Natural killer cell treated with Interleukin-12 subunit alpha and Interleukin-12 subunit beta and Interleukin-15 and Interleukin-18, amount 100 ng/mL, for 72 hours (primary cell): ENCODE measurements around the gene TIAM2. TPM values are rescaled to one million over a fixed set of nuclear protein-coding genes. Genes with fewer than 3 reads are reported as not detected.
"Not testable (repeated sequence)": the region's sequence is repeated elsewhere in the genome, so short reads cannot be mapped to it uniquely, and the experiment has no call there.

Experiments used
- ATAC-seq, 2 donors: fragments of 150-1000 bp; cut with Tn5 transposase in 1 of 2; sonication (Bioruptor Pico), chemical (Tn5 transposase) in 1 of 2; 2 replicates each; pipeline ENCODE4 v1.10.0; 2021
- DNase-seq: peaks from one replicate; pipeline ENCODE4 v3.0.0; 2022; ENCODE audit warnings: low spot score
- H3K27ac Mint-ChIP-seq, 2 donors: 1 replicate in 1 of 2; 2 replicates in 1 of 2; pipeline ENCODE4 v1.8.0; 2022; ENCODE audit warnings: mixed read lengths in 2 of 2, mild to moderate bottlenecking in 1 of 2, moderate library complexity in 1 of 2
- H3K27me3 Mint-ChIP-seq, 2 donors: 1 replicate in 1 of 2; 2 replicates in 1 of 2; pipeline ENCODE4 v1.8.0; 2022; ENCODE audit warnings: mixed read lengths in 2 of 2
- H3K36me3 Mint-ChIP-seq: one replicate; pipeline ENCODE4 v1.8.0; 2022; ENCODE audit warnings: mixed read lengths
- H3K4me1 Mint-ChIP-seq, 2 donors: 1 replicate in 1 of 2; 2 replicates in 1 of 2; pipeline ENCODE4 v1.8.0; 2022; ENCODE audit warnings: low read depth in 2 of 2, mixed read lengths in 2 of 2, mild to moderate bottlenecking in 1 of 2
- H3K4me3 Mint-ChIP-seq: one replicate; pipeline ENCODE4 v1.8.0; 2022; ENCODE audit warnings: mixed read lengths
- H3K9me3 Mint-ChIP-seq: 2 replicates; pipeline ENCODE4 v1.8.0; 2022; ENCODE audit warnings: mixed read lengths
- total RNA-seq, 2 donors: library from RNA; stranded (reverse); gene quantifications; one replicate each; pipeline ENCODE4 v1.2.3, GENCODE V29; 2022

TIAM2 gene
- total RNA-seq, 2 donors from 2014 or later, result 19.6 to 64.3 TPM

DNA sequence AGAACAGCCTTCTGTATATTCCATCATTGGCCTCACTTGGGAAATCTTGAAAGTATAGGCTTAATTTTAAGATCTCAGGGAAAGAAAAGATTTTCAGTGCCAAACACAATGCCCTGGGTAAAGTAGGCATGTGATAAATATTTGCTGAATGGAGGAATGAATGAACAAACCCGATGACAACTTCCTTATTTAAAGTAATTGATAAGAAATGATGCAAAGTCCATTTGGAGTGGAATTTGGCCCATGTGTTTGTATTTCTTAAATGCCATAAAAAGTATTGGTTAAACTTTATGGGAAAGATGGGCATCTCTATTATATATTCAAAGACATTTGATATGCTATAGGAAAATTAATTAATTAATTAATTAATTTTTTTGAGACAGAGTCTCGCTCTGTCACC, 3.7 kb downstream of the TIAM2 start:
- H3K36me3 Mint-ChIP-seq, result no peaks in the 10 kb centered on the region
- no peak overlapping the region for H3K27ac Mint-ChIP-seq
- H3K9me3 Mint-ChIP-seq, result no peaks in the 10 kb centered on the region
- H3K4me3 Mint-ChIP-seq, result no peak overlapping the region
- H3K27me3 Mint-ChIP-seq, result peaks cover 13 to 18% of the 10 kb centered on the region in 2 donors
- peaks cover 4 to 11% of the 10 kb centered on the region in 2 donors for H3K4me1 Mint-ChIP-seq
- DNase-seq (no peak), ATAC-seq (no peak)

DNA sequence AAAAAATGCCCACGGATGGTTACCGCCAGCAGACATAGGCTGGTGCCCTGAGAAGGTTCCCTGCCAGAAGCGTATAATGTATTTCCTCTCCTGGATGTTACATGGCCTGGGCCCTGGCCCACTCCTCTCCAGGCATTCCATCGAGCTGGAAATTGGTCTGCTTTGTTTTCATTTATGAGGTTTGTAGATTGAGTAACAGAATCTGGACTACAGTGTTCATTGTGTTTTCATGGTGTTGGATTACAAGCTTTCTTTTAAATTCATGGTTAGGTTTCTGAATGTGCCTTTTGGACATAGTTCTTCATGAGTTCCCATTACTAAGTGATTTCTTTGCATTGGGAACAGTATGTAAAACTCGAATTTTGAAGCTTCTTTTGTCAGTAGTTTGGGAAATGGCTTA, 6.4 kb downstream of the TIAM2 start:
- no peak for DNase-seq
- Mint-ChIP-seq H3K27me3 (peaks cover 13 to 18% of the 10 kb centered on the region in 2 donors), H3K9me3 (no peaks in the 10 kb centered on the region), H3K4me1 (peaks cover 6 to 8% of the 10 kb centered on the region in 2 donors), H3K4me3 (no peak overlapping the region), H3K27ac (no peak overlapping the region), H3K36me3 (no peaks in the 10 kb centered on the region)
- ATAC-seq, result no peak

DNA sequence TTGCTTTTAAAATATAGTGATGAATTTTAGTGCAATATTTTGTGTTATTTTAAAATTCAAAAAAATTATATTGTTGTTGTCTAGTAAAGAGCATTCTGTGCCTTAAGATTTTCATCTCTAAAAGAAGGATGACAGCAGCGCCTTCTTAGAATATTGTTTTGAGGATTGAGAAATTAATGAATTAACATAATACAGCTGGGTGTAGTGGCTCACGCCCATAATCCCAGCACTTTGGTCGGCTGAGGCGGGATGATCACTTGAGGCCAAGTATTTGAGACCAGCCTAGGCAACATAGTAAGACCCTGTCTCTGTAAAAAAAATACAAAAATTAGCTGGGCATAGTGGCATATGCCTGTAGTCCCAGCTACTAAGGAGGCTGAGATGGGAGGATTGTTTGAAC, 6.8 kb downstream of the TIAM2 start:
- Mint-ChIP-seq H3K36me3 (no peaks in the 10 kb centered on the region), H3K4me3 (no peak overlapping the region), H3K4me1 (peaks cover 4 to 5% of the 10 kb centered on the region in 2 donors), H3K27me3 (peaks cover 11 to 15% of the 10 kb centered on the region in 2 donors), H3K27ac (no peak overlapping the region), H3K9me3 (no peaks in the 10 kb centered on the region)
- DNase-seq, result no peak
- ATAC-seq, result no peak

DNA sequence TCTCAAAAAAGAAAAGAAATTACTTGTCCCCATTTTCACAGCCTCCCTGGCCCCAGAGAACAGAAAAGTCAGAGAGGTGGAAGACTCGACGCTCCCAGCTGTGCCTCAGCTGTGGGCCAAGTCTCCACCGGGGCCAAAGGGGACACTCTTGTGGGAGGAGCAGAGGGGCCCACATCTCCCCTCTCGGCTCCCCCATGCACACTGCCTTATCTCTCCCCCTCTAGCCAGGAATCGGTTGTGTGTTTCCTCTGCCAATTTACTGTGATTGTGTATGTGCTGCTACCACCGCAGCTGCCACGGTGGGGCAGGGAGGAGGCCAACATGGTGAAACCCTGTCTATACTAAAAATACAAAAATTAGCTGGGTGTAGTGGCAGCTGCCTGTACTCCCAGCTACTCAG, 8.4 kb downstream of the TIAM2 start:
- no peaks in the 10 kb centered on the region for H3K9me3 Mint-ChIP-seq
- H3K4me1 Mint-ChIP-seq, result peaks cover 0 to 2% of the 10 kb centered on the region in 2 donors
- DNase-seq (no peak), ATAC-seq (no peak)
- H3K4me3 Mint-ChIP-seq, result no peak overlapping the region
- H3K27ac Mint-ChIP-seq, result no peak overlapping the region
- no peaks in the 10 kb centered on the region for H3K36me3 Mint-ChIP-seq
- peaks cover 0 to 1% of the 10 kb centered on the region in 2 donors for H3K27me3 Mint-ChIP-seq

DNA sequence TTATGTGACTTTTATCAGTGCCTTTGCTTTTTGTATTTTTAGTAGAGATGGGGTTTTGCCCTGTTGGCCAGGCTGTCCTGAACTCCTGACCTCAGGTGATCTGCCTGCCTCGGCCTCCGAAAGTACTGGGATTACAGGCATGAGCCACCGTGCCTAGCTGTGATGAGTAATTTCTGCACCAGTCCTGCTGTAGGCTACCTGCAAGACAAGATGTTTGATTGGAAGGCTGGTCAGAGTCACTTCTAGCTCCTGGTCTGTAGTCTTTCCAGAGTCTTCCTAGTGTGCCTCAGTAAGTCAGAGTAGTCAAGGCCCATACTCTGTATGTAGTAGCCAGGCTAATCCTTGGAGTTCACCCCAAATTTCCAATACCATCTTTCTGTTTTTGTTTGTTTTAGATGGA, 8.9 kb downstream of the TIAM2 start:
- H3K4me1 Mint-ChIP-seq, result peaks cover 0 to 2% of the 10 kb centered on the region in 2 donors
- DNase-seq (no peak), ATAC-seq (peak; percentile 21 to 42)
- no peaks in the 10 kb centered on the region for H3K9me3 Mint-ChIP-seq
- H3K27me3 Mint-ChIP-seq, result no peaks in the 10 kb centered on the region
- no peak overlapping the region for H3K4me3 Mint-ChIP-seq
- H3K36me3 Mint-ChIP-seq, result no peaks in the 10 kb centered on the region
- no peak overlapping the region for H3K27ac Mint-ChIP-seq

DNA sequence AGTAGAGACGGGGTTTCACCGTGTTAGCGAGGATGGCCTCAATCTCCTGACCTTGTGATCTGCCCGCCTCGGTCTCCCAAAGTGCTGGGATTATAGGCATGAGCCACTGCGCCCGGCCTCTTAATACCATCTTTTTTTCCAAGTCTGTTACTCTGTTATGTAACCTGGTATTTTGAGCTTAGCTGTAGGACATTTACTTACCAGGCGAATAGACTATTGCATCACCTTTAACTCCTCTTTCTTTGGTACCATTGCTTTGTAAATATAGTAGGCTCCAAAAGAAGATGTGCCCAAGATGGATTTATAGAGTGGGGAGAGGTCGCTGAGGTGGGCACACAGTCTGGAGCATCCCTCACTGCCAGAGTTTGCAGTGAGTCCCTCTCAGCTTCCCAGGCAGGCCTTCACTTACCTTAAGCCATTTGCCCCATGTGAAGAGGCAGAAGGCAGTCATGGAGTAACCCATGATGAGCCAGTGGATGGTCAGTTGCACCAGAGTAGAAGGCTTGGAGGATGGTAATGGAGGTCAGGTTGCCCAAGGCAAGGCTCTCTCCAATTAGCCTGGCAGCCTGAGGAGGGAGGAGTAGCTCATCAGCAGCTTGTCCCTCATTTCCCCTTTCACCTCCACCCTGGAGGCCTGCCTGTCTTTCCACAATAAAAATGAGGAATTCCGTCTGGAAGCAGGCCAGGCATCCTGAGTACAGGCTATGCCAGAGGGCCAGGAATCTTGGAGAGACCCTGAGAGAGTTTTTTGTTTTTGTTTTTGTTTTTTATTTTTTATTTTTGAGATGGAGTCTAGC, 9.7 kb downstream of the TIAM2 start:
- H3K27ac Mint-ChIP-seq, result no peak overlapping the region
- DNase-seq (no peak), ATAC-seq (peak in 1 of 2 donors; percentile 25)
- H3K27me3 Mint-ChIP-seq, result no peaks in the 10 kb centered on the region
- H3K9me3 Mint-ChIP-seq, result no peaks in the 10 kb centered on the region
- H3K4me1 Mint-ChIP-seq, result peaks cover 0 to 2% of the 10 kb centered on the region in 2 donors
- no peak overlapping the region for H3K4me3 Mint-ChIP-seq
- no peaks in the 10 kb centered on the region for H3K36me3 Mint-ChIP-seq

DNA sequence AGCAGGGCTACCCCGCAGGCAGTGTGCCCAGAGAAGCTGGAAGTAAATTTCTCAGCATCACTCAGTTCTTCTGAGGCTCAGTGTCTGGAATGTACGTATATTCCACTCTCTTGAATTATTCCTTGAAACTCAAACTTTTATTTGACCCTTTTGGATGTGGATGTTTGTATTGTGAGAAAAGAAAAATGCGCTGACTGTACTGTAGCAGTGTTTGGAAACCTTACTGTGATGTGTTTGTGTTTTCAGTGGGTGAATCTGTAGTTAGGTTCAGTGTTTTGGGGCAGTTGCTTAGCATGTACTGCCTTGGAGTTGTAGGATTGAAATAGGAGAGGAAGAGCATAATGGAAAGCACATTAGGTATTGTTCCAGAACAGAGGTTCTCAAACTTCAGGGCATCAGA, 13.5 kb downstream of the TIAM2 start:
- Mint-ChIP-seq H3K27ac (peak overlapping the region in 1 of 2 donors; percentile 34), H3K36me3 (no peaks in the 10 kb centered on the region), H3K4me1 (peaks cover 0 to 2% of the 10 kb centered on the region in 2 donors), H3K27me3 (peaks cover 0 to 5% of the 10 kb centered on the region in 2 donors), H3K9me3 (no peaks in the 10 kb centered on the region), H3K4me3 (no peak overlapping the region)
- ATAC-seq (no peak), DNase-seq (no peak)

DNA sequence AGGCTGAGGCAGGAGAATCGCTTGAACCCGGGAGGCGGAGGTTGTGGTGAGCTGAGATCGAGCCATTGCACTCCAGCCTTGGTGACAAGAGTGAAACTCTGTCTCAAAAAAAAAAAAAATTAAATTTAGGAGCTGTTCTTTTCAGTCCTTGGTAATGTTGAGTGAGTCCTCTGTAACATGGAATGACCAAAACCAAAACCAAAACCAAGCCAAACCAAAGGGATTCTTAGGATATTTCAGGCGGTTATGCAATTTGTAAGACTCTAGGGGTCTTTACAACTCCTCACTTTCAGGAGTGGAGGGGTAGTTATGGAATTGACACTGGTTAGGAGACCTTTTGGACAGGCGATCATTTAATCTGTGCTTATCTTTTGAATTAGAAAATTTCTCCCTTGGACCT, 15.8 kb downstream of the TIAM2 start:
- Mint-ChIP-seq H3K4me1 (peaks cover 3 to 9% of the 10 kb centered on the region in 2 donors), H3K27me3 (peaks cover 0 to 12% of the 10 kb centered on the region in 2 donors), H3K36me3 (no peaks in the 10 kb centered on the region), H3K4me3 (no peak overlapping the region), H3K27ac (no peak overlapping the region), H3K9me3 (no peaks in the 10 kb centered on the region)
- DNase-seq (no peak), ATAC-seq (no peak)

DNA sequence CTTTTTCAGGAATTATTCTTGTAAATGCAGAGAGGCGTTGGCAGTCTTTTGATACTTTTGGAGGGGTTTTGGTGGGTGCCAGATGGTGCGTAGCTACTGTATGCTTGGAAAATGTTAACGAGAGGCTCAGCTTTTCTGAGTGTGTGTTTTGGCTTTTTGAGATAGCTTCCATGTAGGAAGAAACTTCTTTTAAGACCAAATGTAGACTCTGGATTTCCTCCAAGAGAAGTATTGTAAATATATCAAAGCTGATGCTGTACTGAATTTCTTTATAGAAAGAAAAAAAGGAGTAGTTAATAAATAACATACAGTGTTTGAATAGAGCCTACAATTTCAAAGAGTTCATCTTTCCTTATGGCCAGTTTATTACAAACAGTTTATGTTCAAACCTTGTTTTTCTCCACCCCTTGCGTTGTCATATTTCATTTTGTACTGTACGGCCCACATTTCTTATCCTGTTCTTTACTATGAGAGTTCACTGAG, 16.7 kb downstream of the TIAM2 start:
- H3K4me1 Mint-ChIP-seq, result peaks cover 3 to 9% of the 10 kb centered on the region in 2 donors
- no peak overlapping the region for H3K27ac Mint-ChIP-seq
- no peak for DNase-seq
- no peaks in the 10 kb centered on the region for H3K9me3 Mint-ChIP-seq
- H3K27me3 Mint-ChIP-seq, result peaks cover 0 to 12% of the 10 kb centered on the region in 2 donors
- no peak overlapping the region for H3K4me3 Mint-ChIP-seq
- H3K36me3 Mint-ChIP-seq, result no peaks in the 10 kb centered on the region
- no peak for ATAC-seq

DNA sequence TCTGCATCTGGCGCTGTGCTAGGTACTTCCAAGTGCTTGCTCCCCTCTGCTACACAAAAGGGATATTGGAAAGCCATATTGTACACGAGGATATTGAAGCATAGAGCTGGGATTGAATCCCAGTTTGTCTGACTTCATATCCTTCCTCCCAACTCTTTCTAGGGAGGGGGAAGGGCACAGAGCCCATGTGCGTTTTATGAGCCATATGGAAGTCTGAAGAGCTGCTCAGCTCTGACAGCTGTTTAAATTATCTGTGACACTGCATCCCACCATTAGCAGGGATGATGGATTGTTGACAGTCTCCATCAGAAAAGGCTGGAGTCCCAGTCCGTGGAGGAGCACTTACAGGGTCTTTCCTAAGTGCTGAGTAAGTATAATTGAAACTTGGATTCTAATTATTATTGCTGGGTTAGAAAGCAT, 18.4 kb downstream of the TIAM2 start:
- H3K27ac Mint-ChIP-seq, result no peak overlapping the region
- ATAC-seq (no peak), DNase-seq (no peak)
- no peak overlapping the region for H3K4me3 Mint-ChIP-seq
- H3K36me3 Mint-ChIP-seq, result no peaks in the 10 kb centered on the region
- H3K4me1 Mint-ChIP-seq, result peaks cover 3 to 9% of the 10 kb centered on the region in 2 donors
- no peaks in the 10 kb centered on the region for H3K9me3 Mint-ChIP-seq
- H3K27me3 Mint-ChIP-seq, result peaks cover 0 to 12% of the 10 kb centered on the region in 2 donors

DNA sequence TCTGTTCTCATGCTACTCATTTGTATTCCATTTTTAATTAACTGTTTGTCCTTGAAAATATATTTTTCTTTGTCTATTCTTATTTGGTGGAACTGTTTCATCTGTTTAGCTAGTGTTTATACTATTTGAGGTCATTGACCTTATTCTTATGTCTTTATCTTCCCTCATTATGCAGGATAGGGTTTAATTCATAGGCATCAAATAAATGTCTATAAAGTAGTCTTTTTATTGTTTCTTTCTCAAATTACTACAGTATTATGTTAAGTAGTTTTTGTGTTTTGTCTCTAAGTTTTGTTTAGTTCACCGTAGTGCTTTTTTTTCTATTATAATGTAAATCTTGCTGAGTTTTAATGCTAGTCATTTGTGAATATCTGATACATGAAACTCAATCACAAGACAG, 19.0 kb downstream of the TIAM2 start:
- H3K27me3 Mint-ChIP-seq, result peaks cover 0 to 12% of the 10 kb centered on the region in 2 donors

DNA sequence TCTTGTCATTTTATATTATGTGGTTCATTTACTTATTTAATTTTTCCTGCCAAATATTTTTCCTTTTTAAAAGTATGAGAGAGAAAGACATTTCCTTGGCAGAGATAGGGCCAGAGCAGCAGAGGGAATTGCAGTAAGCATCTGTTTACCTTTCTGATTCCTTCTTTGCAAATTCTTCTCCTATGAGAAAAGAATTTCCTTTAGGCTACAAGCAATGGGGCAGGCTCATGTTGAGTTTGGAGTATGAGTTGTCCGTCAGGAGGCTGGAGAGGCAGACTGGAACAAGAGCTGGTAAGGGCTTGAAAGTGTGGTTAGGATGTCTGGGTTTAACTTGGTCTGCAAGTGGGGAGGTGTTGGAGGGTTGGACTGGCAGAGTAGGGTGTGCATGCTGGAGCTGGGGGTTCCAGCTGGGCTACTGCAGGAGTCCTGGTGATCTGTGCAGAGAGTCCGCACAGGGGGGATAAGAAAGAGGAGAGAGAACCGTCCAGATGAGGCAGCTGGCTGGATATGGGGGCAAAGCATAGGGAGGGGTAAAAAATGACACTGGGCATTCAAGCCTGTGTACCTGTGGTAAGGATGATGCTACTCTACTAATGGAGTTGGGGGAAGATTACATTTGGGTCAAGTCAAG, 19.7 kb downstream of the TIAM2 start:
- H3K4me3 Mint-ChIP-seq, result no peak overlapping the region
- ATAC-seq (peak; percentile 24 to 33), DNase-seq (no peak)
- H3K27ac Mint-ChIP-seq, result no peak overlapping the region
- peaks cover 3 to 9% of the 10 kb centered on the region in 2 donors for H3K4me1 Mint-ChIP-seq
- H3K27me3 Mint-ChIP-seq, result peaks cover 0 to 12% of the 10 kb centered on the region in 2 donors
- H3K9me3 Mint-ChIP-seq, result no peaks in the 10 kb centered on the region
- H3K36me3 Mint-ChIP-seq, result no peaks in the 10 kb centered on the region

More for the DNA sequence above, 19.0 kb downstream of the TIAM2 start:
- no peaks in the 10 kb centered on the region for H3K36me3 Mint-ChIP-seq
- peaks cover 3 to 9% of the 10 kb centered on the region in 2 donors for H3K4me1 Mint-ChIP-seq
- H3K9me3 Mint-ChIP-seq, result no peaks in the 10 kb centered on the region
- DNase-seq, result no peak
- no peak overlapping the region for H3K4me3 Mint-ChIP-seq
- no peak overlapping the region for H3K27ac Mint-ChIP-seq
- ATAC-seq, result no peak

DNA sequence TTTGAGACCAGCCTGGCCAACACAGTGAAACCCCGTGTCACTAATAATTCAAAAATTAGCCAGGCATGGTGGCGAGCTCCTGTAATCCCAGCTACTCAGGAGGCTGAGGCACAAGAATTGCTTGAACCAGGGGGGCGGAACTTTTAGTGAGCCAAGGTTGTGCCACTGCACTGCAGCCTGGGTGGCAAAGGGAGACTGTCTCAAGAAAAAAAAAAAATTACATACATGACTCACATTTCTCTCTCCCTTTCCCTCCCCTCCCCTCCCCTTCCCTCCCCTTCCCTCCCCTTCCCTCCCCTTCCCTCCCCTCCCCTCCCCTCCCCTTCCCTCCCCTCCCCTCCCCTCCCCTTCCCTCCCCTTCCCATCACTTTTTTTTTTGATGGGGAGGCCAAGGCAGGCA, 23.3 kb downstream of the TIAM2 start:
- H3K36me3 Mint-ChIP-seq, H3K27me3 Mint-ChIP-seq, H3K9me3 Mint-ChIP-seq, ATAC-seq, H3K27ac Mint-ChIP-seq, DNase-seq, H3K4me1 Mint-ChIP-seq, H3K4me3 Mint-ChIP-seq: not testable (repeated sequence)

DNA sequence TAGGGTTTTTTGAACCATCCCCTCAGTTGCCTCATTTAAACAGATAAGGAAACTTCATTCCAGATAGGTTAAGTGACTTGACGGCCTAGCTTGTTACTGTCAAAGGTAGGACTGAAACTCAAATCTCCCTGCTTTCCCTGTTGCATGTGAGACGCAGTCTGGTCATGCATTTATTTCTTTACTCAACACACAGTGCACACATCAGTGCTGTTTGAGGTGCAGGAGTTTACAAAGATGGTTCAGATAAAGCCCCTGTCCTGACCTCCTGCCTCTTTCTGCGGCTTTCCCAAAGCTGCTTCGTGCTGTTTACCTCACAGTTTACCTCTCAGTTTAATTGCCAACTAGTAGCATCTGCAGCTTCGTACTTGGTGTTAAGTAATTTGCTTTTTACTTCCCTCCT, 26.6 kb downstream of the TIAM2 start:
- Mint-ChIP-seq H3K36me3 (no peaks in the 10 kb centered on the region), H3K4me1 (peaks cover 0 to 2% of the 10 kb centered on the region in 2 donors), H3K9me3 (no peaks in the 10 kb centered on the region), H3K4me3 (no peak overlapping the region), H3K27ac (no peak overlapping the region), H3K27me3 (no peaks in the 10 kb centered on the region)
- ATAC-seq (no peak), DNase-seq (no peak)
